AG04450 (cell line): ENCODE data around the gene CUEDC1. TPM values are rescaled to one million over a fixed set of nuclear protein-coding genes. Genes with fewer than 3 reads are reported as not detected.

ENCODE experiments used
- CTCF ChIA-PET: fragments of 300-600, 350-600 bp; formaldehyde crosslinking; extraction: SDS; loops from one replicate; lab custom pipeline; 2022; ENCODE audit warnings: antibody characterized with exemption, inconsistent platforms; lab: Charles Lee
- POLR2A ChIA-PET: fragments of 350-600 bp; formaldehyde crosslinking; extraction: SDS; loops from one replicate; lab custom pipeline; 2021; ENCODE audit warnings: antibody characterized with exemption, inconsistent platforms; lab: Yijun Ruan, JAX
- DNase-seq: peaks from one replicate; pipeline ENCODE4 v3.0.0-alpha.2; 2011; ENCODE audit warnings: low read depth, low spot score
- H3K27ac ChIP-seq: one replicate; pipeline ENCODE4 v1.5.1; 2012; ENCODE audit warnings: low read depth, low read length, control low read depth
- H3K27me3 ChIP-seq: one replicate; pipeline ENCODE4 v1.6.0; 2012; ENCODE audit warnings: low read length; ENCODE audit not compliant: control insufficient read depth, insufficient read depth
- H3K4me3 ChIP-seq: 2 replicates; pipeline ENCODE4 v1.5.1; 2011; ENCODE audit warnings: mild to moderate bottlenecking, low read depth, low read length, control low read depth
- H3K9me3 ChIP-seq: 2 replicates; pipeline ENCODE4 v1.5.1; 2012; ENCODE audit warnings: low read length; ENCODE audit not compliant: control insufficient read depth, insufficient read depth
- polyA plus RNA-seq: library from polyadenylated mRNA; depleted of rRNA; stranded (reverse); fragments of >200 nt; gene quantifications from 2 replicates; pipeline ENCODE4 v1.2.3, GENCODE V29; 2011
- TF ChIP-seq, protein P1 (sequence below): IDR thresholded peaks from 2 replicates; pipeline ENCODE4 v1.5.1; 2011; ENCODE audit warnings: low read depth, low read length, control low read depth, inconsistent platforms

Gene CUEDC1
- polyA plus RNA-seq, 1 experiment: 21.6 TPM

DNA sequence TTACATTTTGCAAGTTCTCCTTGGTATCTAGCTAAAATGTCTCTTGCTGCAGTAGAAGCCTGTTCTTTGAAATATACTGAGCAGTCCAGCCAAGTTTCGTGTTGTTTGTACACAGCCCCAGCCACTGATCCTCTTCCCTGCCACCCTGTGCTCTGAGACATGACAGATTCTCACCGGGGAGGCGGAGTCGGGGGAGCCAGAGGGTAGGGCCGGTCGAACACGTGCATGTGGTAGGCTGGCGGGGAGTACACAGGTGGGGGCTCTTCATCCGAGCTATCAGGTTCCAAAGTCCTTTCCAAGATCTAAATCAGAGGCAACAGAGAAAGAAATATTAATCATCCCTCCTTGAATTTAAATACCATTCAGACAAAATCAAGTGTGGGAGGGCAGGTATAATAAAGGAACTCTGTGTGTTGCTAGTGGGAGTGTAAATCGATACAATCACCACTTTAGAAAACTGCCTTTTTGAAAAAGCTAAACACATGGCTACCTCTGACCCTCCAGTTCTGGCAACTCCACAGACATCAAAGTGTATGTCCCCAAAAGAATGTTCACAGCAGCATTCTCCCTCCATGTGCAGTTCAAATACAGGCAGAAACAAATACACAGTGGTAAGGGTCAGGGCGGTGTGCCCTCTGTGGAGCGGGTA lies 75.7 kb downstream of the CUEDC1 start:
- H3K9me3 ChIP-seq: no peaks in the 10 kb centered on the region
- DNase-seq: no peak
- CTCF ChIA-PET: interaction anchor here (0.8 to 7.7 kb wide), 4 partner anchors 11 to 120 kb away, joined by 4 to 89 read pairs (median 10); no protein-coding TSS in a partner anchor
- TF ChIP-seq, protein P1, sequence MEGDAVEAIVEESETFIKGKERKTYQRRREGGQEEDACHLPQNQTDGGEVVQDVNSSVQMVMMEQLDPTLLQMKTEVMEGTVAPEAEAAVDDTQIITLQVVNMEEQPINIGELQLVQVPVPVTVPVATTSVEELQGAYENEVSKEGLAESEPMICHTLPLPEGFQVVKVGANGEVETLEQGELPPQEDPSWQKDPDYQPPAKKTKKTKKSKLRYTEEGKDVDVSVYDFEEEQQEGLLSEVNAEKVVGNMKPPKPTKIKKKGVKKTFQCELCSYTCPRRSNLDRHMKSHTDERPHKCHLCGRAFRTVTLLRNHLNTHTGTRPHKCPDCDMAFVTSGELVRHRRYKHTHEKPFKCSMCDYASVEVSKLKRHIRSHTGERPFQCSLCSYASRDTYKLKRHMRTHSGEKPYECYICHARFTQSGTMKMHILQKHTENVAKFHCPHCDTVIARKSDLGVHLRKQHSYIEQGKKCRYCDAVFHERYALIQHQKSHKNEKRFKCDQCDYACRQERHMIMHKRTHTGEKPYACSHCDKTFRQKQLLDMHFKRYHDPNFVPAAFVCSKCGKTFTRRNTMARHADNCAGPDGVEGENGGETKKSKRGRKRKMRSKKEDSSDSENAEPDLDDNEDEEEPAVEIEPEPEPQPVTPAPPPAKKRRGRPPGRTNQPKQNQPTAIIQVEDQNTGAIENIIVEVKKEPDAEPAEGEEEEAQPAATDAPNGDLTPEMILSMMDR: no peak
- H3K27ac ChIP-seq: peak overlapping the region; percentile 82
- POLR2A ChIA-PET: interaction anchor here (0.6 to 2.1 kb wide), 9 partner anchors 9 to 1129 kb away, joined by 3 to 14 read pairs (median 3); partner anchors contain the start of gene SRSF1
- H3K4me3 ChIP-seq: no peak overlapping the region
- no peaks in the 10 kb centered on the region for H3K27me3 ChIP-seq

DNA sequence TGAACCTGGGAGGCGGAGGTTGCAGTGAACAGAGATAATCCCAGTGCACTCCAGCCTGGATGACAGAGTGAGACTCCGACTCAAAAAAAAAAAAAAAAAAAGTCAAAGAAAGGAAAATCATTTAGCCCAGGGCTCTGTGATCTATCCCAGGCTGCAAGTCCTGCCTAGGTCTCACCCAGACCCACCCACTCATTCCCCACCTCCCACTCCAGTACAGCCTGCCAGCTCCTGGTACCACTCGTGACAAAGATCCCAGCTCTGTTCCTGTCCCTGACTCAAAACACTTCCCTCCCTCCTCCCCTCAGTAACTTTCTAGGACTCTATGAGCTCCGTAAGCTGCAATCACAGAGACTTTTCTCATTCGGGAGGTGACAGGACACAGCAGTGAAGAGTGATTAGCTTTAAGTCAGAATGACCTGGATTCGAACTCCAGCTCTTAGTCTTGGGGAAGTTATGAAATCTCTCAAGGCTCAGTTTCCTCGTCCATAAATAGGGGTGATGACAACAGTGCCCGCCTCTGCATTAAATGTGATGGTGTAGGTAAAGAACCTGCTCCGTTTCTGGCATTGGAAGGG lies 77.3 kb downstream of the CUEDC1 start:
- DNase-seq: no peak
- Histone ChIP-seq H3K27me3 (no peaks in the 10 kb centered on the region), H3K4me3 (no peak overlapping the region), H3K9me3 (no peaks in the 10 kb centered on the region), H3K27ac (peak overlapping the region; percentile 82)
- ChIA-PET POLR2A (interaction anchor here (0.7 kb wide), 1 partner anchor 71 kb away, joined by 3 read pairs; no protein-coding TSS in a partner anchor), CTCF (interaction anchor here (0.6 to 7.7 kb wide), 9 partner anchors 13 to 118 kb away, joined by 3 to 89 read pairs (median 5); no protein-coding TSS in a partner anchor)
- TF ChIP-seq, protein P1: no peak

DNA sequence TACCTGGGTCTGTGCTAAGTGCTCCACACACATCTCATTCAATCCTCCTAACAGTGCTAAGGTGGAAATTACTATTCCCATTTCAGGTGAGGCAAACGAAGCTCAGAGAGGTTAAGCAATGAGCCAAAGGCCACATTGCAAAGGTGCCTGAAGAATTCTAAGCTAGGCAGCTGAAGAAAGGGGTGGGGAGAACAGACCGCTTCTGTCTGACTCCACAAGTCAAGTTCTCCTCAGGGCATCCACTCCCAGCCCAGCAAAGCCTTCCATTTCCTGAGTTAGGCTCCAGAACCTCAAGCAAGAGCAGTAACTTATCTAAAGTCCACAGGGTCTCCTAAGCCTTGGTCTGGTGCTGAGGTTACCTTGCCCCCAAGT lies 78.4 kb downstream of the CUEDC1 start:
- POLR2A ChIA-PET: no interaction called here
- CTCF ChIA-PET: interaction anchor here (0.8 to 7.7 kb wide), 8 partner anchors 14 to 122 kb away, joined by 3 to 89 read pairs (median 6); no protein-coding TSS in a partner anchor
- DNase-seq: no peak
- TF ChIP-seq, protein P1: no peak
- Histone ChIP-seq H3K27me3 (no peaks in the 10 kb centered on the region), H3K4me3 (no peak overlapping the region), H3K9me3 (no peaks in the 10 kb centered on the region), H3K27ac (peak overlapping the region; percentile 100)

DNA sequence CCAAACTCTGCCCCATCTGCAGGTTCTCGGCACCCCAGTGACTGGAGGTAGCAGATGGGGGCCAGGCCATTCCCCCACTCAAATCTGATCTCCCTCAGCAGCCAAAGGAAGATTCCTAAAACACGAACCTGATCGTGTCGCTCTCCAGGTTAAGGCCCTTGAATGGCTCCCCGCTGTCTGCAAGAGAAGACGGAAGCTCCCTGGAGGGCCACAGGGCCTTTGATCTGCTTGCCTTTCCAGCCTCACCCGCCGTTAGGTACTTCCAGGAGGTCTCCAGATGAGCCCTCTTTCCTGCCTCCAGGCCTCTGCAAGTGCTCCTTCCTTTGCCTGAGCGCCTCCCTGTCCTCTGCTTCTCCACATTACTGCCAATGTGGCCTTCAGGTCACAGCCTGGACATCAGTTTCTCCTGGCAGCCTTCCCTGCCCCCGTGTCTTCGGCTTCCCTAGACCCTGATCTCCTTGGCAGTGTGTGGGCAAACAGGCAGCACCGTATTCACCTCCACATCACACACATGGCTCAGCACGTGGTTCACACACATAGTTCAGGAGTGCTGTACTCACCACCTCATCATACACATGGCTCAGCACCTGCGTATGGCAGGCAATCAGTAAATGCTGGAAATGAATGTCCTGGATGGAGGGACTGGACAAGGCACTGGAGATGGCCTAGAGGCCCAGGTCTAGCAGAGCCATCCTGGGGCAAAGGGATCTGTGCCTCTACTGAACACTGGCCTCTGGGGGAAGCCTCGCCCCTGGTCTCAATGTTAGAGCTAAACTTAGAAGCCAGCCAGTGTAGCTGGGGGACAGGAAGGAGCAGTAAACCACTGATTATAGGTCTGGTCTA lies 79.0 kb downstream of the CUEDC1 start:
- no peaks in the 10 kb centered on the region for H3K9me3 ChIP-seq
- H3K27ac ChIP-seq: peak overlapping the region; percentile 100
- ChIA-PET CTCF (interaction anchor here (0.5 to 7.7 kb wide), 24 partner anchors 12 to 1685 kb away, joined by 3 to 89 read pairs (median 4); no protein-coding TSS in a partner anchor), POLR2A (interaction anchor here (0.6 to 3.0 kb wide), 12 partner anchors 16 to 755 kb away, joined by 3 to 43 read pairs (median 6); partner anchors contain the start of genes SRSF1 and VEZF1)
- no peak overlapping the region for H3K4me3 ChIP-seq
- no peak for DNase-seq
- no peaks in the 10 kb centered on the region for H3K27me3 ChIP-seq
- TF ChIP-seq, protein P1: no peak
